HEK293 (cell line): ENCODE results near the gene CTBP2.

ENCODE experiments used
- CTCF ChIP-seq: fragments of 450-650 bp; formaldehyde crosslinking; IDR thresholded peaks from 2 replicates; pipeline ENCODE4 v1.5.1; 2016; ENCODE audit warnings: missing biosample characterization, missing genetic modification characterization
- ZNF114 ChIP-seq: fragments of 450-650 bp; formaldehyde crosslinking; IDR thresholded peaks from 2 replicates; pipeline ENCODE4 v1.5.0; 2017; ENCODE audit warnings: missing biosample characterization, missing genetic modification characterization
- ZNF704 ChIP-seq: fragments of 450-650 bp; formaldehyde crosslinking; IDR thresholded peaks from 2 replicates; pipeline ENCODE4 v1.5.1; 2016; ENCODE audit warnings: missing biosample characterization, missing genetic modification characterization
- TF ChIP-seq, protein P1 (sequence below): fragments of 450-650 bp; formaldehyde crosslinking; IDR thresholded peaks from 2 replicates; pipeline ENCODE4 v1.5.1; 2016; ENCODE audit warnings: missing biosample characterization, missing genetic modification characterization

GRCh38 chr10:124971276-124971675, 189.1 kb downstream of the CTBP2 start:
- TF ChIP-seq, protein P1, sequence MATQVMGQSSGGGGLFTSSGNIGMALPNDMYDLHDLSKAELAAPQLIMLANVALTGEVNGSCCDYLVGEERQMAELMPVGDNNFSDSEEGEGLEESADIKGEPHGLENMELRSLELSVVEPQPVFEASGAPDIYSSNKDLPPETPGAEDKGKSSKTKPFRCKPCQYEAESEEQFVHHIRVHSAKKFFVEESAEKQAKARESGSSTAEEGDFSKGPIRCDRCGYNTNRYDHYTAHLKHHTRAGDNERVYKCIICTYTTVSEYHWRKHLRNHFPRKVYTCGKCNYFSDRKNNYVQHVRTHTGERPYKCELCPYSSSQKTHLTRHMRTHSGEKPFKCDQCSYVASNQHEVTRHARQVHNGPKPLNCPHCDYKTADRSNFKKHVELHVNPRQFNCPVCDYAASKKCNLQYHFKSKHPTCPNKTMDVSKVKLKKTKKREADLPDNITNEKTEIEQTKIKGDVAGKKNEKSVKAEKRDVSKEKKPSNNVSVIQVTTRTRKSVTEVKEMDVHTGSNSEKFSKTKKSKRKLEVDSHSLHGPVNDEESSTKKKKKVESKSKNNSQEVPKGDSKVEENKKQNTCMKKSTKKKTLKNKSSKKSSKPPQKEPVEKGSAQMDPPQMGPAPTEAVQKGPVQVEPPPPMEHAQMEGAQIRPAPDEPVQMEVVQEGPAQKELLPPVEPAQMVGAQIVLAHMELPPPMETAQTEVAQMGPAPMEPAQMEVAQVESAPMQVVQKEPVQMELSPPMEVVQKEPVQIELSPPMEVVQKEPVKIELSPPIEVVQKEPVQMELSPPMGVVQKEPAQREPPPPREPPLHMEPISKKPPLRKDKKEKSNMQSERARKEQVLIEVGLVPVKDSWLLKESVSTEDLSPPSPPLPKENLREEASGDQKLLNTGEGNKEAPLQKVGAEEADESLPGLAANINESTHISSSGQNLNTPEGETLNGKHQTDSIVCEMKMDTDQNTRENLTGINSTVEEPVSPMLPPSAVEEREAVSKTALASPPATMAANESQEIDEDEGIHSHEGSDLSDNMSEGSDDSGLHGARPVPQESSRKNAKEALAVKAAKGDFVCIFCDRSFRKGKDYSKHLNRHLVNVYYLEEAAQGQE (tag by site-specific recombination): no peak
- TF ChIP-seq CTCF (tag by site-specific recombination) (no peak), ZNF704 (tag by site-specific recombination) (no peak), ZNF114 (tag by site-specific recombination) (no peak)
